ENCODE measurements around the gene FLVCR2.

GRCh38 chr14:75543253-75543652, 35.2 kb upstream of the FLVCR2 start:
- no peak for TF ChIP-seq POLR2AphosphoS5 (IDR thresholded peaks at IDR 0.05; ENCODE audit: low read depth, low read length)
- no peak for TF ChIP-seq POLR2A (IDR thresholded peaks at IDR 0.05; ENCODE audit: low read depth, low read length)

All from GM12891 (cell line).